Nephron (organoid): ENCODE data around the gene IGF1R.

Source experiments
- H3K27ac Mint-ChIP-seq, 3 experiments: 2 replicates each; pipeline ENCODE4 v1.8.0; 2020; ENCODE audit warnings: mixed read lengths in 3 of 3, mild to moderate bottlenecking in 2 of 3, moderate library complexity in 1 of 3
- H3K27me3 Mint-ChIP-seq: 2 replicates; pipeline ENCODE4 v1.8.0; 2021; ENCODE audit warnings: low read depth, mild to moderate bottlenecking, moderate library complexity, mixed read lengths
- H3K36me3 Mint-ChIP-seq: 2 replicates; pipeline ENCODE4 v1.8.0; 2020; ENCODE audit warnings: low read depth, mixed read lengths
- H3K4me1 Mint-ChIP-seq: 2 replicates; pipeline ENCODE4 v1.8.0; 2020; ENCODE audit warnings: mixed read lengths
- H3K4me3 Mint-ChIP-seq, 3 experiments: 2 replicates each; pipeline ENCODE4 v1.8.0; 2020; ENCODE audit warnings: mild to moderate bottlenecking in 3 of 3, mixed read lengths in 3 of 3, moderate library complexity in 2 of 3
- H3K9me3 Mint-ChIP-seq: 2 replicates; pipeline ENCODE4 v1.8.0; 2020; ENCODE audit warnings: mixed read lengths
- TF ChIP-seq, protein P1 (sequence below), 3 experiments: fragments of 200-600 bp; sonication (generic); IDR thresholded peaks; one replicate each; pipeline ENCODE4 v1.5.0; 2021; ENCODE audit warnings: antibody characterized with exemption in 3 of 3; ENCODE audit not compliant: unreplicated experiment in 3 of 3

The IGF1R gene

DNA sequence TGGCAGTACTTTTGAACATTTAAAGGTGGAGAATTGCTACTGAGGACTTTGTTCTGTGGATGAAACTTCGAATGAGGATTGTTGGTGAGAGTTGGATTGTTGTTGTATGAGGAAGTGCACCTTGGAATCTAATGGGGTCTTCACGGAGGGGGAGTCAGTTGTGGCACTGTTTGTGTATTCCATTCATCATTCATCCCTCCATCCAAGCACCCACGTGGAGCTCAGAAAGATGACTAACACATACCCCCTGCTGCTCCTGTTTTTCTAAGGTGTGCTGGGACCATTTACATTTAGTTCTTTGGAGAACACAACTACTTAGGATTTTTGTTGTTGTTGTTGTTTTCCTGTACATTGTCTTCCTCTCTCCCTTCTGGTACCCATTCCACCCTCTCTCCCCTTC lies 122.6 kb downstream of the IGF1R start:
- peaks cover 20% of the 10 kb centered on the region for H3K4me1 Mint-ChIP-seq
- H3K9me3 Mint-ChIP-seq = no peaks in the 10 kb centered on the region
- H3K4me3 Mint-ChIP-seq = no peak overlapping the region
- H3K36me3 Mint-ChIP-seq = no peaks in the 10 kb centered on the region
- TF ChIP-seq, protein P1, sequence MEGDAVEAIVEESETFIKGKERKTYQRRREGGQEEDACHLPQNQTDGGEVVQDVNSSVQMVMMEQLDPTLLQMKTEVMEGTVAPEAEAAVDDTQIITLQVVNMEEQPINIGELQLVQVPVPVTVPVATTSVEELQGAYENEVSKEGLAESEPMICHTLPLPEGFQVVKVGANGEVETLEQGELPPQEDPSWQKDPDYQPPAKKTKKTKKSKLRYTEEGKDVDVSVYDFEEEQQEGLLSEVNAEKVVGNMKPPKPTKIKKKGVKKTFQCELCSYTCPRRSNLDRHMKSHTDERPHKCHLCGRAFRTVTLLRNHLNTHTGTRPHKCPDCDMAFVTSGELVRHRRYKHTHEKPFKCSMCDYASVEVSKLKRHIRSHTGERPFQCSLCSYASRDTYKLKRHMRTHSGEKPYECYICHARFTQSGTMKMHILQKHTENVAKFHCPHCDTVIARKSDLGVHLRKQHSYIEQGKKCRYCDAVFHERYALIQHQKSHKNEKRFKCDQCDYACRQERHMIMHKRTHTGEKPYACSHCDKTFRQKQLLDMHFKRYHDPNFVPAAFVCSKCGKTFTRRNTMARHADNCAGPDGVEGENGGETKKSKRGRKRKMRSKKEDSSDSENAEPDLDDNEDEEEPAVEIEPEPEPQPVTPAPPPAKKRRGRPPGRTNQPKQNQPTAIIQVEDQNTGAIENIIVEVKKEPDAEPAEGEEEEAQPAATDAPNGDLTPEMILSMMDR (IDR thresholded peaks at IDR 0.05; ENCODE audit: unreplicated experiment in 3 of 3) = no peak
- H3K27ac Mint-ChIP-seq = peak overlapping the region in 2 of 3 experiments; percentile 21 to 55
- H3K27me3 Mint-ChIP-seq = no peaks in the 10 kb centered on the region

DNA sequence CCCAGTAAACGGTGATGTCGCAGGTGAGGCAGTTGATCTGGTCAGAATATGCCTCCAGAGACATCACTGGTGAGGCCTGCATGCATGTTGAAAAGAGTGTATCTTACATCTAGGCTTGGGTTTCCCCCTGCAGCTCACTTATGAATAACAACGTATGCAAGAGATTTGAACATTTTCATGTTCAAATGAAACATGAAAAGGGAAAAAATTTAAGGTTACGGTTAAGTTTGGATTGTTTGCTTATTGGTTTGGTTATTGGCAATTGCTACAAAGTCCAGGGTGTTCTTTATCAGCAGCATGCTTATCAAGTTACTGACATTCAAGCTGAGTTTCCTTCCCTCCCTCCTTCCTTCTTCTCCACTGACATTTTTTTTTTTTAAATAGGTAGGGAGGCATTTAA lies 123.2 kb downstream of the IGF1R start:
- peak overlapping the region in 2 of 3 experiments; percentile 21 to 55 for H3K27ac Mint-ChIP-seq
- H3K4me3 Mint-ChIP-seq = no peak overlapping the region
- no peaks in the 10 kb centered on the region for H3K27me3 Mint-ChIP-seq
- H3K9me3 Mint-ChIP-seq = no peaks in the 10 kb centered on the region
- TF ChIP-seq, protein P1 (IDR thresholded peaks at IDR 0.05; ENCODE audit: unreplicated experiment in 3 of 3) = no peak
- no peaks in the 10 kb centered on the region for H3K36me3 Mint-ChIP-seq
- H3K4me1 Mint-ChIP-seq = peaks cover 25% of the 10 kb centered on the region

GRCh38 chr15:98772895-98773294 lies 124.6 kb downstream of the IGF1R start:
- no peaks in the 10 kb centered on the region for H3K27me3 Mint-ChIP-seq
- H3K36me3 Mint-ChIP-seq = no peaks in the 10 kb centered on the region
- peaks cover 39% of the 10 kb centered on the region for H3K4me1 Mint-ChIP-seq
- TF ChIP-seq, protein P1 (IDR thresholded peaks at IDR 0.05; ENCODE audit: unreplicated experiment in 3 of 3) = no peak
- H3K4me3 Mint-ChIP-seq = no peak overlapping the region
- no peaks in the 10 kb centered on the region for H3K9me3 Mint-ChIP-seq
- H3K27ac Mint-ChIP-seq = peak overlapping the region in 1 of 3 experiments; percentile 65

GRCh38 chr15:98773616-98774015 lies 125.3 kb downstream of the IGF1R start:
- Mint-ChIP-seq H3K27me3 (no peaks in the 10 kb centered on the region), H3K4me1 (peaks cover 43% of the 10 kb centered on the region), H3K36me3 (no peaks in the 10 kb centered on the region), H3K9me3 (no peaks in the 10 kb centered on the region), H3K27ac (peak overlapping the region in 1 of 3 experiments; percentile 65), H3K4me3 (no peak overlapping the region)
- TF ChIP-seq, protein P1 (IDR thresholded peaks at IDR 0.05; ENCODE audit: unreplicated experiment in 3 of 3) = no peak

DNA sequence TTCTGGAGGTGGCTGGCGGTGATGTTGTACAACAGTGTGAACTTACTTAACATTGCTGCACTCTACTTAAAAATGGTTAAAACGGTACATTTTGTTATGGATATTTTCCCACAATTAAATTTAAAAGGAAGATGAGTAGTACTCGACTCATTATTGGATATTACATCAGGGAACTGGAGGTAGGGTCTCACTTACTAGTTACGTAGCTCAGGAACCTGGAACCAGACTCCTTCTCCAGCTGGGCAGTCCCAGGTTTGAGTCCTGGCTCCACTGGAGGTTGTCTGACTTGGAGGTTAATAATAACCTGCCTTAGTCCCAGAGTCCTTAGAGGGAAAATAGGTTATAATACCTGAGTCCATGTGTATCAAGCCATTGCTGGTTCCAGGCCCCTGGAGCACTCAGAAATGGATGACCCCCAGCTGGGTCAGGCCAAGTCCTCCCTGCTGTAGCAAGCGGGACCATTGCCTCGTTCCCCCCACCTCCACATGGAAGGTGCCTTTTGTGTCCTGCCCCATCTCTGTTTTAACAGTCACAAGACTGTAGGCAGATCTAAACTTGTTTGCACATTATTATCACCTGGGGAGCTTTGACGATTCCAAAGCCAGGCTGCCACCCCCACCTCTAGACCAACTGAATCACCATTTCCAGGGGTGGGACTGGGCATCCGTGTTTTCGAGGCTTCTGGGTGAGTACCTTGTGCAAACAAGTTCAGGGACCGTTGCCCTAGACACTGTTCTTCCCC lies 126.6 kb downstream of the IGF1R start:
- H3K27ac Mint-ChIP-seq = peak overlapping the region in 1 of 3 experiments; percentile 99
- peaks cover 50% of the 10 kb centered on the region for H3K4me1 Mint-ChIP-seq
- no peaks in the 10 kb centered on the region for H3K27me3 Mint-ChIP-seq

More for the DNA sequence above, 126.6 kb downstream of the IGF1R start:
- TF ChIP-seq, protein P1 (IDR thresholded peaks at IDR 0.05; ENCODE audit: unreplicated experiment in 3 of 3) = no peak
- Mint-ChIP-seq H3K4me3 (no peak overlapping the region), H3K36me3 (no peaks in the 10 kb centered on the region), H3K9me3 (no peaks in the 10 kb centered on the region)
